ENCODE data around the gene PLEKHG1.

DNA sequence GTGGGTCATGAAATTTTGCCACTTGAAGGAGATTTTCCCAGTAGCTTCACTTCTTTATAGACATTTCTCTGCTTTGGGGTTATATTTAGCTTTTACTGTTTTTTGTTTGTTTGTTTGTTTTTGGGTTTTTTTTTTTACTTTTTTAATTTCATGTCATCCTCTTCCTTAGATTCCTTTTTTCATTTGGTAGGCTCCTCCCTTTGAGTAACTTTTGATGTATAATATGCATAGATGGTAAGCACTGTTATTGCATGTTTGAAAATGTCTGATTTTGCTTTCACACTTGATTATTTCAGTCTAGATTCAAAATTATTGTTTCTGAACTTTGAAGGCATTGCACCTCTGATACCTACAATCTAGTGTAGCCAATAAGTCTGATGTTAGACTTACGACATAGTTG is 37.6 kb downstream of the PLEKHG1 start:
- no peak for TF ChIP-seq CTCF (conservative IDR thresholded peaks at IDR 0.05; ENCODE audit: low read depth, low read length)
- TF ChIP-seq EZH2 (IDR thresholded peaks at IDR 0.05; ENCODE audit: low read length, unreplicated experiment): no peak
- no peak for TF ChIP-seq EZH2phosphoT487 (IDR thresholded peaks at IDR 0.05; ENCODE audit: borderline replicate concordance, low read length)
